RWPE1 (cell line): Measurements from ENCODE around the gene PTPN22.
A peak's percentile ranks its signal among the peaks of the same experiment; 100 is the strongest.

Experiments
- CTCF ChIA-PET: fragments of 350-600 bp; sonication (Branson Sonifier 250); formaldehyde crosslinking; extraction: SDS; loops from one replicate; lab custom pipeline; 2021; lab: Yijun Ruan, JAX
- POLR2A ChIA-PET: fragments of 400-600 bp; formaldehyde crosslinking; extraction: SDS; loops from one replicate; lab custom pipeline; 2020; ENCODE audit warnings: antibody characterized with exemption; ENCODE audit not compliant: low non-redundant PET; lab: Yijun Ruan, JAX
- DNase-seq: peaks from one replicate; pipeline ENCODE4 v3.0.0; 2012; ENCODE audit warnings: low spot score
- H3K27ac ChIP-seq: fragments of 450-650 bp; 2 replicates; pipeline ENCODE4 v1.5.1; 2017
- TF ChIP-seq, protein P1 (sequence below): fragments of 450-650 bp; conservative IDR thresholded peaks from 2 replicates; pipeline ENCODE4 v1.5.1; 2017; ENCODE audit warnings: low read depth, mild to moderate bottlenecking

Gene PTPN22

GRCh38 chr1:113792986-113793385 is 78.5 kb downstream of the PTPN22 start:
- no peak overlapping the region for H3K27ac ChIP-seq
- TF ChIP-seq, protein P1, sequence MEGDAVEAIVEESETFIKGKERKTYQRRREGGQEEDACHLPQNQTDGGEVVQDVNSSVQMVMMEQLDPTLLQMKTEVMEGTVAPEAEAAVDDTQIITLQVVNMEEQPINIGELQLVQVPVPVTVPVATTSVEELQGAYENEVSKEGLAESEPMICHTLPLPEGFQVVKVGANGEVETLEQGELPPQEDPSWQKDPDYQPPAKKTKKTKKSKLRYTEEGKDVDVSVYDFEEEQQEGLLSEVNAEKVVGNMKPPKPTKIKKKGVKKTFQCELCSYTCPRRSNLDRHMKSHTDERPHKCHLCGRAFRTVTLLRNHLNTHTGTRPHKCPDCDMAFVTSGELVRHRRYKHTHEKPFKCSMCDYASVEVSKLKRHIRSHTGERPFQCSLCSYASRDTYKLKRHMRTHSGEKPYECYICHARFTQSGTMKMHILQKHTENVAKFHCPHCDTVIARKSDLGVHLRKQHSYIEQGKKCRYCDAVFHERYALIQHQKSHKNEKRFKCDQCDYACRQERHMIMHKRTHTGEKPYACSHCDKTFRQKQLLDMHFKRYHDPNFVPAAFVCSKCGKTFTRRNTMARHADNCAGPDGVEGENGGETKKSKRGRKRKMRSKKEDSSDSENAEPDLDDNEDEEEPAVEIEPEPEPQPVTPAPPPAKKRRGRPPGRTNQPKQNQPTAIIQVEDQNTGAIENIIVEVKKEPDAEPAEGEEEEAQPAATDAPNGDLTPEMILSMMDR, result no peak
- POLR2A ChIA-PET, result no interaction called here
- CTCF ChIA-PET, result interaction anchor here (1.6 kb wide), 1 partner anchor 33 kb away, joined by 5 read pairs; the partner anchor contains the start of gene PHTF1
- DNase-seq, result peak; percentile 8

DNA sequence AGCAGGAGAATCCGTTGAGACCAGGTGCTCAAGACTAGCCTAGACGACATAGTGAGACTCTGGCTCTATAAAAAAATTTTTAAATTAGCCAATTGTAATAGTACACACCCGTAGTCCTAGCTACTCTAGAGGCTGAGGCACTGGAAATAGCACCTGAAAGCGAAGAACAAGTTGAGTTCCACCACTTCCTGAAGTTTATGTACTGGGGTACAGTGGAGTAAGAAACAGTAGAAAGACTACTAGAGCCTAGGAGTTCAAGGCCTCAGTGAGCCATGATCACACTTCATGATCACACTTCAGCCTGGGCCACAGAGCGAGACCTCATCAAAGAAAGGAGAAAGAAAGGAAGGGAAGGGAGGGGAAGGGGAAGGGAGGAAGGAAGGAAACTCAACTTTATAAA is 79.0 kb downstream of the PTPN22 start:
- ChIA-PET POLR2A (no interaction called here), CTCF (interaction anchor here (0.6 to 1.6 kb wide), 2 partner anchors 25 to 33 kb away, joined by 3 to 5 read pairs; partner anchors contain the start of gene PHTF1)
- no peak overlapping the region for H3K27ac ChIP-seq
- TF ChIP-seq, protein P1, result no peak
- DNase-seq, result no peak

DNA sequence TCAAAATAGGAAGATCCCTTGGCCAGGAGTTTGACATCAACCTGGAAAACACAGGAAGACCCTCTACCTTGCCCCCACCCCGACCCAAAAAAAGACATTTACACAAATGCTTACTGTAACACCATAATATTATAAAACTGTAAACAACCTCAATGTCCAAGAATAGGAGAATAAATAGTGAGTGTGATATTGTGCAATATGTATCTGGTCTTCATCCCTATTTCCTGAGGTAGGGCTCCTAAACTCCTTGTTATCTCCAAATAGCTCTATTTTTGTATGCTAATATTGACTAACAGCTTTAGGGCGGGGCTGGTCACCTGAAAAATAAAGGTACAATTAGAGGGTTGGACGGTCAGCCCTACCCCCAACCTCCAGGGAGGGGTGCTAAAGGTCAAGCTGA is 82.7 kb downstream of the PTPN22 start:
- ChIA-PET CTCF (interaction anchor here (0.6 kb wide), 1 partner anchor 827 kb away, joined by 5 read pairs; no protein-coding TSS in a partner anchor), POLR2A (no interaction called here)
- no peak for DNase-seq
- TF ChIP-seq, protein P1, result no peak
- H3K27ac ChIP-seq, result no peak overlapping the region

GRCh38 chr1:113787663-113788062 is 83.8 kb downstream of the PTPN22 start:
- ChIA-PET CTCF (interaction anchor here (0.6 to 0.7 kb wide), 2 partner anchors 47 to 94 kb away, joined by 3 to 4 read pairs; no protein-coding TSS in a partner anchor), POLR2A (no interaction called here)
- no peak overlapping the region for H3K27ac ChIP-seq
- DNase-seq, result no peak
- TF ChIP-seq, protein P1, result no peak

DNA sequence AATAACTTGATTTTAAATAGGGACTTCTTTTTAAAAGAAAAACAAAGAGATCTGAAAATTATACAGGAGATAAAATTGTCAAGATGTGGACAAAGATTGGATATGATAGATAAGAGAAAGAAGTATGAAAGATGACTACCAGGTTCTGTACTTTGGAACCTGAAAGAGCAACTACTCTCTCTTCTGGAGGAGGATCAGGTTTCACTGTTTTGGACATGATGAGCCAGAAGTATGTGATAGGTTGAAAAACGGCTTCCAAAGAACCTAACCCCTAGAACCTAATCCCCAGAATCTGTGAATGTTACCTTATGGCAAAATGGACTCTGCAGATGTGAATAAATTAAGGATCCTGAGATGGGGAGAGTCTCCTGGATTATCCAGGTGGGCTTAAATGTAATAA is 85.4 kb downstream of the PTPN22 start:
- CTCF ChIA-PET, result interaction anchor here (0.6 kb wide), 1 partner anchor 14 kb away, joined by 3 read pairs; no protein-coding TSS in a partner anchor
- POLR2A ChIA-PET, result no interaction called here
- DNase-seq, result no peak
- TF ChIP-seq, protein P1, result no peak
- no peak overlapping the region for H3K27ac ChIP-seq

GRCh38 chr1:113784104-113784779 is 87.3 kb downstream of the PTPN22 start:
- ChIA-PET POLR2A (no interaction called here), CTCF (interaction anchor here (0.5 kb wide), 1 partner anchor 644 kb away, joined by 3 read pairs; no protein-coding TSS in a partner anchor)
- DNase-seq, result no peak
- TF ChIP-seq, protein P1, result no peak
- H3K27ac ChIP-seq, result no peak overlapping the region
